Umbilical cord (tissue), 2 donors: Measurements from ENCODE around the gene DNAJB8. TPM values are rescaled to one million over a fixed set of nuclear protein-coding genes. Genes with fewer than 3 reads are reported as not detected.
A peak's percentile ranks its signal among the peaks of the same experiment; 100 is the strongest.

Source experiments
- DNase-seq: peaks from one replicate; pipeline ENCODE4 v3.0.0-alpha.2; 2015; ENCODE audit warnings: low spot score
- total RNA-seq: library from RNA; depleted of rRNA; stranded (reverse); fragments of >200 nt; gene quantifications from one replicate; pipeline ENCODE4 v1.2.3, GENCODE V29; 2014; ENCODE audit warnings: low replicate concordance; ENCODE audit not compliant: insufficient read depth

DNAJB8 gene
- total RNA-seq, 1 donor from 2014 or later = 0.48 TPM

DNA sequence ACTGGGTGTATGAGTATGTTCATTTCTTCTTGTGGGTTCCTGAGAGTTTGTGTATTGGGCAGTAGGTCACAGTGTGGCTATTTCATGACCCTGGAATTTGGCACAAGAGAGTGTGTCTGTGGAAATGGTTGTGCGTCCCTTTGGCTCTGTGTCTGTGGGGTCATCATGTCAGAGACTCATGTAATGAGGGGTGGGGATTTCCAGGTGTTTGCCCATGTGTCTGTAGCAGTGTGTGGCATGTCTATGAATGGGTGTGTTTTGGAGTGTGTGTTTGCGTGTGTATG lies 27.6 kb upstream of the DNAJB8 start:
- DNase-seq = no peak

DNA sequence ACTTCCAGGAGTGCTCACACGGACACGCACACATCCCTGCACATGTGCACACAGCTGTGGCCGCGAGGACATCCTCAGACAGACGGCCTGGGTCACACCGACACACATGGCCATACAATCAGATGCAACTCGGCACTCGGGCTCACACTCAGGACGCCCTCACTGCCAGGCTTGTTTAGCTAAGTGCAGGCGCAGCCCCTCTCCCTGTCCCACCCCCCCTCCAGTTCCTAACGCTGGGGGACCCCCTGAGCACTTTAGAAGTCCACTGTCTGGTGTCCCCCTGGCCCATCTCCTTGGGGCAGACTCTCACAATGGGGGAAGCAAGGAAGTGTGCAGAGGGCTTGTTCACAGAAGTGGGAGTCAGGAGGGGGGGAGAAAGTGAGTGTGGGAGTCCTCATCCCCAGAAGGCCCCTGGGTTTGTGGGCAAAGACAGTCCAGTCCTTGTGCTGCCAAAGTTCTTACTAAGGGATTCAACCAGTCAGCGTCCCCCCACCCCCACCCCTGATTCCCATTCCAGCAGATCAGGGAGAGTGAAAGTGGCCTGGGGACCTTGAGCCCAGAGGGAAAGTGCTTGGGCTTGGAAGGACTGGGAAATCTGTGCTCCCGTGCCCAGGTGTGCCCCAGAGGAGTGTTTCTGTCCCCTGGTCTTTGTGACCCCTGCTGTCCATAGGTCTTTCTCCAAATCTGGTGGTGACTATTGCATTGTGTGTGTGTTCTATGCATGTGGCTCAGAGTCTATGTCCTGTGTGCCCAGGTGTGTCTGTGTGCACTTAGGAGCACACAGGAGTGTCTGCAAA lies 27.1 kb upstream of the DNAJB8 start:
- no peak for DNase-seq

DNA sequence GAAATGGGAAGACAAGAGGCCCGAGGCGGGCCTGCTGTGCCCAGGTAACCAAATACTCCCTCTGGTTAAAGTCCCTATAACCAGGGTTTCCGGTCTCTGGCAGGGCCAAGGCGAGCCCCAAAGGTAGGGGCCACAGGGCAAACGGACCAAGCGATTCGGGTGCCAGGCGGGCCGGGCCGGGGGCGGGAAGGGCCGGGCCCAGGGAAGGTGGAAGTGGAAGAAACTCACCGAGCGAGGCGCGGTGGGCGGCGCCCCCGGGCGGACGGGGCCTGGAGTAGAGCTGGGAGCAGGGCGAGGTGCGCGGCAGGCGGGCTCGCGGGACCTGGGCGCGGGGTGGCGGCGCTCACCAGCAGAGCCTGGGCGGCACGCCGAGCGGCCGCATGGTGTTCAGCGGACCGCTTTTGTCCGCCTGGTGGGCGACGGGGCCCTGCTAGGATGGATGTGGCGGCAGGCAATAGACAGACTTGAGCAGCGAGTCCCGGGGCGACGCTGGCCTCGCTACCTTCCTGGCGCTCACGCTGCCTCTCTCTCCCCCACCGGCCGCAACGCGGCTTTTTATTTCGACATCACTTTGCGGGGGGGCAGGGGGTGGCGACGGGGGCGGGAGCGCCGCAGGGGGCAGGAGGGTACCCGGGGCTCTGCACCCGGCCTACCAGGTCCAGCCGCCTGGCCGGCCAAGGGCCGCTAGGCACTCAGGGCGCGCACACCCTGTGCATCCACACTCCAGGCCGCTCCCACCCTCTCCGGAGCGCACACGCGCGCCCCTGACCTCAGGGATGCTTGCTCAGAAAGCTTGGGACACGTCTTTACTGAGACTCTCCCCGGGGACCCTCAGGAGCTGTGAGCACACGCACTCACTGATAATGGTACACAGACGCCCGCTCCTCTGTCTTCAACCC lies 26.2 kb upstream of the DNAJB8 start, which contains the start of gene GATA2:
TSS of gene GATA2 (minus strand) at position 531 of the 899 bp plus-strand sequence. CDS start 6,170 bp downstream, outside the sequence.
- no peak for DNase-seq

DNA sequence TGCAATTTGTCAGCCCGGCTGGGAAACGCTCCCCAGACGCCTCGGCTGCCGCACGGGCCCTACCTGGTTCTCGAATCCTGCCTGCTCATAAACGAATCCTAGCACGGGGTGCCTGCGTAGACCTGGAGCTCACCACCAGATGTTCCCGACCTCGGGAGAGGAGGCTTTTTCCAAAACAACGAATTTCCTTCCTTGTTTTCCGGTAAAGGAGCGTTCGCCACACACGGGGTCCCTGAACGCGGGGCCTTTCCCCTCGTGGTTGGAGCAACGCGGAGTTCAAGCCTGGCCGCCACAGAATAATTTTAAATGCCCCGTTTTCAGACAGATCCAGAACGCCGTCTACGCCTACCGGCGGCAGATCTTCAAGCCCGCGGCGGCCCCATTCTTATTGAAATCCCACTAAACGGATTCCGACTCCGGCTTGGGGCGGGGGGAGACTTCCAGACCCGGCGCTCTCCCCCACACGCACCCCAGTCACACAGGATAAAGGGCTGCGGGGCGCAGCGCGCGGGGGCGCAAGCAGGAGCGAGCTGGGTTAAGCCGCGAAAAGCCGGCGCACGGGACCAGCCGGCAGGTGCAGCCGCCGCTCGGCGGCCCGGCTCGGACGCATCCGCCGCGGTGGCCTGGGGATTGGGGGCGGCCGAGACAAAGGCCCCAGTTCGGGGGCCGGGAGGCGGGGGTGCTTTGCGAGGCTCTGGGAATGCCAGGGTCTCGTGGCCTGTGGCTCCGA lies 25.4 kb upstream of the DNAJB8 start:
- DNase-seq = no peak

DNA sequence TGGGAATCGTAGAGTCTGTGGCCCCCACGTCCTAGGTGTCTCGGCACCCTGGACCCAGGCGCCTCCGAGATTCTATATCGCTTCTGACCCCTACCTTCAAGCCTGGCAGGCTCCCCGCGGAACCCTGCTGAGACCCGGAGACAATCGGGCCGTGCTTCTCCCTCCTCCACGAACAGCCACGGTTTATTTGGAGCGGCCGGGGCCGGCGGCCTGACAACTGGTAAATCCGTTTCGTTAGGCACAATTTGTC lies 24.9 kb upstream of the DNAJB8 start:
- no peak for DNase-seq

DNA sequence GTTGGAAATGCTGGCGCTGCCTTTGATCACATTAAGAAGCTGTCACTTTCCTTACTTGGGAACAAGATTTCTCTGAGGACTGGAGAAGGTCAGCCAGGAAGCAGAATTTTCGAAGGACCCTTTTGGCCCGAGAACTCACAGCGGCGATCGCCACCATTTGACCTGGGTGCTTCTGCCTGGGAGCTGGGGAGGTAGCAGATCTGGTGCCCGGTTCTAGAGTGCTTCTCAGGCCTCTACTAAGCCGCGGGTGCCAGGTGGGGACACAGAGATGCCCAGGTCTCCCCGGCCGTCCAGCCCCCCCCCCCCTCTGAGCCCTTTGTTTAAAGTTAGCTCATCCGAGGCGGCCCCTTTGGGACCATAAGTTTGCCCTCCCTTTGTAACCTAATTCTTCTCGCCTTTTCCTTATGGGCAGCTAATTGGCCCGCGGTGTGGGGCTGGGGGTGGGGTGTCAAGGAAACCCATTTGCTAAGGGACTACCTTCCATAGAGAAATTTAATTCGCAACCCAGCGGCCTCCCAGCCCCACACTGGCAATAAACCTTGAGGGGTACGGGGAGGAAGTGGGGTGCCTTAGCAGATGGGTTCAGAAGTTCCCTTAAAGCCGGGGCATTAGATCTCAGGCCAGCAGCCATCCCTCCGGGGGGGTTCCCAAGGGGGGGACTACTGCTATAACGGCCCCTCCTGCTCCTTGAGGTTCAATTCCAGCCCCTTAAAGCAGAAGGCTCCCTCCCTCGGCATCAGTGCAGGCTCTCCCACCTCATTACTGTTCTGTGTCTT lies 24.4 kb upstream of the DNAJB8 start:
- no peak for DNase-seq

DNA sequence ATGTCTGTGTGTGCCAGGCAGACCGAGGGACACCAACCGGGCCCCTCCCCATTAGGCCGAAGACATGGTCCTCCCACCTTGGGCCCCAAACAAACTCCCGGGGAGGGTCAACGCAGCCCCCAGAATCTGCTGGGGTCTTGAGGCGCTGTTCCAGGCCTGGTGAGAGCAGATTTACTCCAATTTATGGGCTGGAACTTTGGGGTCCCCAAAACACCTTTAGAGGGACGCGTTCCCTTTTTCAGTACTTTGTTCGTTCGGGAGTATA lies 23.9 kb upstream of the DNAJB8 start:
- no peak for DNase-seq

DNA sequence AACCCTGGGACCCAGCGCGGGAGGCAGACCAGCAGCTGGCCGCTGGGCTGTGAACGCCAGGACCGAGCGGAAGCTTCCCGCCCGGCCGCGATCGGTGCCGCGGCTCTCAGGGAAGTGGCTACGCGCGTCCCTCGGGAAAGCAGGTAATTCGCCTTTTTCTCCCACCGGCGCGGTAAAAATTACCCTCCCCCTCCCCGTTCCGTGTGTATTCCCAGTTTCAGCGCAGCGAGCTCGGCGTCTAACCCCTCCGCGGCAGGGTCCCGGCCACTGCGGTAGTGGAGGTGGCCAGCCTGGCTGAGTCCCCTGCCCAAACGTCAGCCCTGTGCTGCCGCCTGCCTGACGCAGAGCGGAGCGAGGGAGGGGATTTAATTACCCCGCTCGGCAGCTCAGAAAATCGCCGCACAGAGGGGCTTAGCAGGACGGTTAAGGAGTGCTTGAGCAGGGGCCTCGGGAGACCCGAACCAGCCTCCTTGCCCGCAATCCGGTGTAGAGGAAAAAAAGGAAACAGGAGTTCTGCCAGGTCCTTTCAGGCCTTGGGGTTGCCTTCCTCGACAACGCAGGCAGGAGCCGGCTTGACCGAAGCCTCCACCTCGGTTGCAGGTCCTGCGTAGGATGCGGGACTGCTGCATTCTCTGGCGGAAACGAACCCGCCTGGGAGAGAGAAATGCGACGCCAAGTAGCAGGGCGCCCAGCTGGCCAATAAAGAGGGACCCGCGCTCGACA lies 23.4 kb upstream of the DNAJB8 start:
- DNase-seq = no peak

DNA sequence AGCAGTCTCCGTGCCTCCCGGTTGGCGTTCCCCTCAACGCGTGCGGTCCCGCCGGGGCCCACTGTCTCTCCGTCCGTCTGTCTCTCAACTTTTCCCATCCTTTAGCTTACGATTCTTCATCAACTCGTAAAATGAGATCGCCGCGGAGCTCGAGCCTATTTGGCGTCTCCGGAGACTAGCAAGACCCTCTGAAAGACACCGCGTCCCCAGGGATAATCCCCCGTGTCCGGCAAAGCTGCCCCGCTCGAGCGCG lies 22.9 kb upstream of the DNAJB8 start:
- DNase-seq = no peak

DNA sequence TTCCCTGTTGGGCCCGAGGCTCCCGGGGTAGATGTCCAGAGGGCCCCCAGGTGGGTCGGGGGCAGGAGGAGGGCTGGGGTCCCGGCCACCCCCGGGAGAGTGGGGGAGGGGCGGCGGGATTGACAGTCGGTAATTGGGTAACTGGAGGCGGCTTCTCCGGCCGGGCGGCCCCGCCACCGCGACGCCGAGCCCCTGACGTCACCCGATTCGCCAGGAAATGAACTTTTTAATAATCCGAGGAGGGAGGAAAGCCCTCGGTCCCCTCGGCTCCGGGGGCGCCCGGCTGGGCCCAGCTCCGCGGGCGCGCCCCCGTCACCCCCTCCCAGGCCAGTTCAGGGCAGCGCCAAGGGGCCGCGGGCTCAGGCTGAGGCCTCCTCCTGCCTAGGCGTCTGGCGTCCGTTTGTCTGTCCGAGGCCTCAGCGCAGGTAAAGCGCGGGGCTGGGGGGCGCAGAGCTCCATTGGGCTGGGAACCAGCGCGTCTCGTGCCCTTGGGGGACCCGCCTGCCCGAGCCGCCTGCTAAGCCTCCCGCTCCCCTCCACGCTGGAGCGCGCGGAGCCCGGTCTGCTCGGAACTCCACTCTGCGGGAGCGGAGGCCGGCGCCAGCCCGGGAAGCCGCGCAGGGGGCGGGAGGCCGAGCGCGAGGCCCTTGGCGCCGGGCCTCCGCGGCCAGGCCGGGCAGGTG lies 22.4 kb upstream of the DNAJB8 start:
- DNase-seq = peak; percentile 46

DNA sequence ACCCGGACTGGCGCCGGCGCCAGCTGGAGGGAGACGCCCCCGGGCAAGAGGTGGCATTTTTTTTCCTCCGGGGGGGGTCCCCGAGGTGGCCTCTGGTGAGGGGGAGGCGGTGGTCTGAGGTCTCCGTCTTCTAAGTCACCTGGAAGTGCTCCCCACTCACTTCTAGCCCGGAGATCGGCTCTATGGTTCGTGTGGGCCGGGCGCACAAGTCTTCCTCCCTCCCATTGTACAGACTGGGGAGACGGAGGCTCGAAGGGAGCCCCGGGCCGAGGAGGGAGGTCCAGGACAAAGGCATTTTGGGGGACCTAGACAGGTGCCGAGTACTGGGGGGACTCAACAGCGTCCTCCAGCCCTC lies 21.9 kb upstream of the DNAJB8 start:
- DNase-seq = no peak

DNA sequence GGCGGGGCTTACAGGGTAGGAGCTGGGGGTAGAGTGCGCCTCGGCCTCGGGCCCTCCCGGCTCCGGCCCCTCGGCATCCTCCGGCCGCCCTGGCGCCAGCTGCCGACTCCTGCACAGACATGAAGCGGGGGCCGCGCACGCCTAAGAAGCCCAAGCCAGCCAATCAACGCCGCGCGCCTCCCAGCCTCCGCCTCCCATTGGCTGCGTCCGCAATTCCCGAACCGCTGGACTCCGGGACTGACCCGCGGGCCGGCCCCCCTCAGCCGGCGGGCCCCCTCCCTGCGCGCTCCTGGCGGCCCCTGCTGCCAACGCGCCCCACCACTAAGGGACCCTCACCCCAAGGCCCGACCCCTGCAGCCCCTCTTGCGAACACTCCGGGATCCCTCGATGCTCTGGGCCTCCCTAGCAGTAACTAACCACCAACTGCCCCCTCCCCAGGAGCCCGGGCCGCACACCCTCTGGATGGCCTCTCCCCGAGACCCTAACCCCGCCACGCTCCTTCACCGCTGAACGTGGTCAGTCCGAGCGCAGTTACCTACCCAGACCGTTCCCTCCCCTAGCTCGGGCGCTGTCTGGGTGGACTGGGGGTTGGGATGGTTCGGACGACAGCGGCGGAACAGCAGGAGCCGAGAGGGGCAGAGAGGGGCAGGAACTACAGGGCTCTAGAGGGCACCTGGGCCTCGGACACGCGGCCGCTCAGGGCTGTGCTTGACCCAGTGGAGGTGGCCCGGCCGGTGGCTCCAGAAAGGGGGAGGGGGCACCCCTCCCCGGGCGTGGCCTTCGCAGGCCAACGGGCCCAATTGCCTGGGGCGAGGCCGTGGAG lies 21.3 kb upstream of the DNAJB8 start:
- peak; percentile 91 for DNase-seq

DNA sequence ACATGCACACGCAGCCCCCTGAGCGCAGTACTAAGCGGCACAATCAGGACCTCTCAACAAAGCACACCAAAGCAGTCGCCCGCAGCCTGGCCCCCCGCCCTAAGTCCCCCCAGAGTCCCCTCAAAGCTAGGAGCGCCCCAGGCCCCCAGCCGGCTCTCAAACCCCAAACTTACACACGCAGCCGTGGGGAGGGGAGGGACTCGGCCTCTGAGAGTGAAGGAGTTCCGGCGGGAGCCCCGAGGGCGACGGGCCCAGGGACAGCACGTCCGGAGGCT lies 20.8 kb upstream of the DNAJB8 start:
- no peak for DNase-seq

DNA sequence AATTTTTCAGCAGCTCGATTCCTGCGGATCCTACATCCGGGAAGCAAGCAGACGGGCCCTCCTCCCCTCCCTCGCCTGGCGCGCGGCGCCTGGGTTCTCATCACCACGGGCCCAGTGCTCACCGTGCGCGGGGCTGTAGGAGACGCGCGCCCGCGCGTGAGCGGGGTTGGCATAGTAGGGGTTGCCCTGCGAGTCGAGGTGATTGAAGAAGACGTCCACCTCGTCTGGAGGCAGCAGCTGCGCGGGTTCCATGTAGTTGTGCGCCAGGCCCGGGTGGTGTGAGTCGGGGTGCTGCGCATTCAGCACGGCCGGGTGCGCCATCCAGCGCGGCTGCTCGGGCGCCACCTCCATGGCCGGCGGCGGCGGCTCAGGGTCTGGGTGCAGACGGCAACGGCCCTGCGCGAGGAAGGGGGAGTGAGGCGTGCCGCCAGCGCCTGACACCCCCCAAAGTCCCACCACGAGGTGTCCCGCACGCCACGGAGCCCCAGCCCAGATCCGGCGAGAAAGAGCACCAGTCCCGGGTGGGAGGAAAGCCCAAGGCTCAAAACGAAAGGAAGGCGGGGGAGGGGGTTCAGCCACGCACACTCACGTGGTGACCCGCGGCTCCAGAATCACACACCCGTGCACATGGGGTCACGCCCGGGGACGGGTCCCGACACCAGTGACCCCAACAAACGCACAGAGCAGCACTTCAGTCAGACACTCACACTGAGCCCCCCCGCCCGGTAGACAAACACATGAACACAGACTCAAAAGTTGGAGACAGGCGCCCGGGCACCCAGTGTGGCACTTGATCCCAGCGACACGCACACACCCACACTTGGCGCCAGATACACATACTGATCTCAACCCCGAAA lies 20.2 kb upstream of the DNAJB8 start:
- no peak for DNase-seq

DNA sequence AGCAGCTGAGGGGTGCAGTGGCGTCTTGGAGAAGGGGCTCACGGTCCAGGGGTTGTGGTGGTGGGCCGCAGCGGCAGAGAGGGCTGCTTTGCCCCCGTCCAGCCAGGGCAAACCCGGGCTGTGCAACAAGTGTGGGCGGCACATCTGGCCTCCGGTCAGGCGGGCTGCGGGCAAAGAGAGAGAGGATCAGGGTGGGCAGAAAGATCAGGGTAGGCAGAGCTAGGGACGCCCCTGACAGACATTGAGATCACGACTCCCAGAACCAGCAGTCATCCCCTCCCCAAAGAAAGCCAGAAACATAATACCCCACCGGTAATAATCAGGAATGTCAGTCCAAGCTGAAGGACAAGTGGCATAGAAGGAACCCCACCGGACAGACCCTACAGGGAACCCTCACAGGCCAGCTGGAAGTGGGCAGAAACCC lies 19.5 kb upstream of the DNAJB8 start:
- no peak for DNase-seq

DNA sequence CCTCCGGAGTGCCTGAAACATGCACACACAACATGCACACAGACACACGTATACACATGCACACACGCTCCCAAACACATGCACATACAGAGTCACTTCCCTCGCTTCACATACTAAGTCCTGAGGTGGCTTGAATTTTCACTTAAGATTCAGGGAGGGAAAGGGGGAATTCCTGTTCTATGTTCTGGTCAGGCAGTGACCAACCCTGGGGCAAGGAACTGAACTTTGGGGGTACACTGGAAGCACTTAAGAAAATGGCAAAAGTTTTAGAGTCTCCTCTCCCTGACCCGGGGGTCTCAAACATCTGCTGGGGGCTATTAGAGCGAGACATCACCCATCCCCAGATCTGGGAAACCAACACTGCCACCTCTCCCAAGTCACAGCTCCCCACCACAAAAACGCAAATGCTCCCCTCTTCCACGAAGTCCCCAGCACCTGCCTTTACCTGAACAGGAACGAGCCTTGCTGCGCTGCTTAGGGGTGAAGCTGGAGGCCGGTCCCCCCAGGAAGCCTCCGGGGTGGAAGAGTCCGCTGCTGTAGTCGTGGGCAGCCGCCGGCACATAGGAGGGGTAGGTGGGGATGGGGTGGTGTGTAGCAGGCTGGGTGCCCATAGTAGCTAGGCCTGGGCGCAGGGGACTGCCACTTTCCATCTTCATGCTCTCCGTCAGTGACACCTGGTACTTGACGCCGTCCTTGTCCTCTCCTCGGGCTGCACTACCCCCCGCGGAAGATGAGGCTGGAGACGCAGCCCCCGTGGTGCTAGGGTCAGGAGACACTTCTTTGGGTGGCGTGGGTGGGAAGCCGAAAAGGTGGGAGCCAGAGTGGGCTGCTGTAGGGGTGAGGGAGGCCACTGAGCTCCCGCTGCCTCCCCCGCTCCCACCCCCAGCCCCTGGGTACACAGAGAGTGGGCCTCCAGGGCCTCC lies 18.9 kb upstream of the DNAJB8 start:
- no peak for DNase-seq

DNA sequence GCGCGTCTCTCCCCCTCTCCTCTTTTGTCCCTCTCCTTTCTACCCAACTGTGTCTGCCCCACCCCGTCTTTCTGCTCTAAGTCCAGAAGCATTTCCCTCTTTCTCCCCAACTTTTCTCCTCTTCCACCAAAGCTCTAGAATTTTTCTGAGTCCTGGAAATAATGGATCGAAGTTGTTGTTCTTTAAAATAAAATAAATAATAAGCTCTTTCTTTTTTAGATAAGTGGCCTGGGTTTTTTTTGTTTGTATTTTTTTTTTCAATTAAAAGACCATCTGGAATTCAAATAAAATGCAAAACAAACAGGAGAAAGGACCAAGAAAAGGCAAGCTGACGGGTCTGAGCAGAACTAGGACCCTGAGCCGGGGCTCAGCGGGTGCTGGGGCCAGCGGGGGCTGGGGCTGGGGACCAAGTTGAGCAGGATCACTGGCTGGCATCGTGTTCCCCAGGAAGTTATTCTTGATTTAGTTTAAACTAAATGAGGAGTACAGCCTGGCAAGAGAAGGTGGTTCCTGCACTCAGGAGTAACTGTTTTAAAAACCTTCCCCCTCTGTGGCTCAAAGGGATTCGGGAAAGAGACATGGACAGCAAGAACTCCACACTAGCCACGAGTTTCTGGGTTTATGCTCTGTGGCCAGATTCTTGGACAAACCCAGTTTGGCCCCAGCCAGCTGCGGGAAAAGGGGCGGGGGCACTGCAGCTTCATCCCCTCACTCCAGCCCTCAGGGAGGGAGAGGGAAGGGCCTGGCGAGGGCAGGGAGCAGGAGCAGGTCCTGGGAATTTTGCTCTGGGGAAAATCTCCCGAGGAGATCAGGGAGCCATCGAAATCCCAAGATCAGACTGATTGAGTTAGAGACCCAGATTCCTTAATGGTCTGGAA lies 18.0 kb upstream of the DNAJB8 start:
- no peak for DNase-seq
